ENCODE data around the gene PDCD6IP.

The PDCD6IP gene

DNA sequence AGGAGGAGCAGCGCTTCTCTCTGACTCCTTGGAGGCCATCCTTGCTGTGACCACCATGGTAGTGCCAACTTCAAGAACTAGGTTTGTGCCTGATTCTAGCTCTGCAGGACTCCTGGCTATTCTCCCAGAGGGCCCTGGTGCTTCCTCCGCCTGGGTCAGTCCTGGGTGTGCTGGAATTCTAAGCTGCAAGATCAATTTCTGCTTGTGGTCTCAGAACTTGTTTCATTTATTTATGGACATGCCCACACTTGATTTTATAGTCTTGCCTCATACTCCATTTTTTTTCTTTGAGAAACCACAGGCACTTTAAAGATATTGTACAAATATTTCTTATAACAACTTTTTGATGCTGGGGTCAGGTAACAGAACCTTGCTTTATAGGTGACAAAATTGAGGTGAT, 87.6 kb downstream of the PDCD6IP start:
- DNase-seq (ENCODE audit: low spot score) (no peak), FAIRE-seq (no peak)

DNA sequence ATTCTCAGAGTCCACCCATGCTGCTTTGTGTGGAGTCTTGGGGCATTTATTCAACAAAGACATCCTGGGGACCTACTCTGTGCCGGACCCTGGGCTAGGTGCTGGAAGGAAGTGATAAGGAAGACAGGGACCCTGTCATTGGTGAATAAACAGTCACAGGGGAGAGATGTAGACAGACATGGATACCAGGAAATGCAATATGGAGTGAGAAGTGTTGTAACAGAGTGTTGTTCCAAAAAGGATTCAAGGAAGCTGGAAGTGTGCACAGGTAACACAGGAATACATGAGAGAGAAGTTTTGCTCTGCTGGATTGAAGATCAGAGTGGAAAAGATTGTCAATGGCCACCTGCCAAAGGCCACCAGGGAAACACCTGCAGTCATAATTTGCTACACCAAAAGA, 89.0 kb downstream of the PDCD6IP start:
- DNase-seq (ENCODE audit: low spot score) (no peak), FAIRE-seq (no peak)

DNA sequence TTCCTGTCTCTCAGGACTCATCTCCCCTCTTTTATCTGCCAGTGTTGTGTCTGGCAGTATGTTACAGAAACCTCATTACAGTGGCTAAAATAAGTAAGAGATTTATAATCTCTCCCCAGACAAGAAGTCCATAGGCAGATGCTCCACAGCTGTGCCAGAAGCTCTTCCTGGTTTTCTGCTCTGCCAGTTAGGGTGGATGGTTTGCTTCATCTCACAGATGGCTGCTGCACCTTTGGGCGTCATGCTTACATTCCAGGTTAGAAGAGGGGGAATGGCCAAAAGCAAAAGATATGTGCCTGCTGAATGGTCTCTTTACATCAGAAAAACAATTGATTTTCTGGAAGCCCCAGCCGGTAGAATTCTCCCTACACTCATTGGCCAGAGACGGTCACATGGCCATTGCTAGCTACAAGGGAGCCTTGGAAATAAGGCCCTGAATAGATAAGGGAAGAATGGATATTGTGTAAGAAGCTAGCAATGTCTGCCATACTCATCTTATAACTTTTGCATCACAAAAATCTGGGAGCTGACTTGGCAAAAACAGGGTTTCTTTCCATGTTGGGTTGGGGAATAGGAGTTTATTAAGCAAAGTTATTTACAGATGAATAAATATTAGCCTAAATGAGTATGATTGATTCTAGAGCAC, 91.1 kb downstream of the PDCD6IP start:
- no peak for DNase-seq (ENCODE audit: low spot score)

DNA sequence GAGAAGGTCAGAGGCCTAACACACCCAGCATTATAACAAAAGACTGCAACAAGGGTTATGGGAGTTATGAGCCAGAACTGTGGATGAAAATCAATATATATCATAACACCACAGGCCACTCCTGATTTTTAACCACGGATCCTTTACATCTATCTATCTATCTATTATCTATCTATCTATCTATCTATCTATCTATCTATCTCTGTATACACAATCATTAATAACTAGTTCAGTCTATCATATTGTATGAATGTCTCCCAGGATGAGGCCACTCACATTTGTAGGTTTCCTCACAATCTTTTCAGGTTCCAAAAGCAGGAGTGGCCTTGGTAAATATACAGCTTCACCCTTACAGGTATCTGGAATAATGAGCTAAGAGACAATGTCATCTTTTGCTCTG, 94.2 kb downstream of the PDCD6IP start:
- FAIRE-seq = no peak
- no peak for DNase-seq (ENCODE audit: low spot score)

More for the DNA sequence above, 91.1 kb downstream of the PDCD6IP start:
- no peak for FAIRE-seq

DNA sequence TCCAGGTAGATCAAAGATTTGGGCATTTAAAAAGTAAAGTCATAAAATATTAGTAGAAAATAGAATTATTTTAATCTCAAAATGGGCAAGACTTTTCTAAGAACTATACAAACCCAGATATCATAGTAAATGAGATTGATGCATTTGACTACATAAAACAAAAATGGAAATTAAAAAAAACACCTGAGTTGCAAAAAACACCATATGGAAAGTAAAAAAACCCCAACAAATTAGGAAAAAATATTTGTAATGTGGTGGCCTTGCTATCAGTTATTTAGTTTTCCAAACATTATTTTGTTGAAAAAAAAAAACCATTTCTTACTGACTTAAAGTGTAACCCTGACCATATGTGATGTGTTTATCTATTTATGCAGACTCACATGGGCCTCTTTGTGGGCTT, 97.2 kb downstream of the PDCD6IP start:
- DNase-seq (ENCODE audit: low spot score) (no peak), FAIRE-seq (no peak)

DNA sequence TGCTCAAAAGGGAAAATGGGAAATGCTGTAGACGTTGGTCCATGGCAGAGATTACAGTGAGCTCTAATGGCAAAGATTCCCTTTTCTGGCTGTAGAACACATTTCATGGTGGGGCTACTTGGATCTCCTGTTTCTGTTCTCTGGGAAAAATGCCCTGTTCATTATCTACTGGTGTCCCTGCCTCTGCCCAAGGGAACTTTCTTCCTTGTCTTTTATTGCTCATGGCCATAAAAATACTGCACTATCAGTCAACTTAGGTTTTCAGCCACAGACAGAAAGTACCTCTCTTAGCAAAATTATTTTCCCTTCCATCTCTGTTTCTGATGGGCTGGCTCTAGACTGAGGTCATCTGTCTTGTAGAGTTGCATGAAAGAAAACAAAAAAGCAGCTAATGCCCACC, 98.9 kb downstream of the PDCD6IP start:
- FAIRE-seq (no peak), DNase-seq (ENCODE audit: low spot score) (no peak)

DNA sequence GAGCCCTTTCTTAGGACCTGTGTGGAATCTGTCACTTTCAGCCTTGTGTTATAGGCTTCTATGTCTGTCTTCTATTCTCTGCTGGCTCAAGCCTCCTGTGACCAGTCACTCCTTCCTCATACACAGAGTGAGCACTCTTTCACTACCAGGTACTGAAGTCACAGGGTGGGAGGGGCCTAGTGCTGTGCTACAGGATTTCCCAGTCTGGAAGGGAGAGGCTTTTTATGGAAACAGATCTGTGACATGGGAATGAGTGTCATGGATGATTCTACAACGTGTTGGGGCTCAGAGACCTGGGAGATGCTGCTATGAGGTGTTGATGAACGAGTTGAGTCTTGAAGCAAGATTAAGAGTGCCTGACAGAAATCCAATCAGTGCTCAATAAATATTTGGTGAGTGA, 100.5 kb downstream of the PDCD6IP start:
- DNase-seq (ENCODE audit: low spot score) = no peak
- FAIRE-seq = no peak

DNA sequence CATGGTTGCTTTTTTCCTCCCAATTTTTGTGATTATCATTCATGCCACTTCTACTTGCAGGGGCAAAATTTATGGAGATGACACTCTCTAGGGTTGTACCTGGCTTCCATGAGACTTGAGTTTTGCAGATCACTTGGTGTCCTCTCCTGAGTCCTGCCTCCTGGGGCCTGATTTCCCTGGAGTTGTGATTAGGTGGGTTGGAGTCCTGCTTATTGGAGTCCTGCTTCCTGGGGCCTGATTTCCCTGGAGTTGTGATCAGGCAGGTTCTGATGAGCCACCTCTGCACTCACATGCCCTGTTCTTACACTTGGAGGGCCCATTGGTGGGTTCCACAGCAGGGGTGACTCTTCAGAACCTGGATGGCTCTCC, 102.0 kb downstream of the PDCD6IP start:
- FAIRE-seq (no peak), DNase-seq (ENCODE audit: low spot score) (no peak)

DNA sequence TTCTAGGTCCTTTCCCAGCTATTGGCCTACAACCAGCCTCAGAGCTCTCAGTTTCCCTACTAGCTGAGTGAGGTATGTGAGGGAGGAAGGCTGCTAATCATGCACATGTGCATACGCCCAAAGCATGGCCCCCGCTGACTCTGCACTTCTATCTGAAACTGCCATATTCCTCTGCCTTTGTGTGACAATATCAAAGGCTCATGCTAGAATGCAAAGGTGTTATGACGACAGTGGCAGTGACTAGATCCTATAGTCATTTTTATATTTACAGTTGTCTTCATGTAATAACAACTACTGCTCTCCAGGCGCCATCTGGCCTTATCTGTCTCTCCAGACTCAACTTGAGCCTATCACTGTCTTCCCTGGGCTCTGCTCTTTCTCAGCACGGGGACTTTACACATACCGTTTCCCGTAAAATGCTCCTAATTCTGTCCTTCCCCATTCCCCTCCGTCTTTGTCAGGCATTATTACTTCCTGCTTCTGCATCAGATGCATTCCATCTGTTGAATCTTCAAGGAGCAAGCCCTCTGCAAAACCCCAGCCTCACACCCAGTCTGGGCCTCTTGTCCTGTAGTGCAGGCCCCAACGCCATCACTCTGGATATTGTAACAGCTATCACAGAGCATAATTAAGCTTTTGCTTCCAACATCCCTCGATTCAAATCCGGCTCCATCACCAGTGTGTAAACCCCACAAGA, 102.5 kb downstream of the PDCD6IP start:
- DNase-seq (ENCODE audit: low spot score) = no peak
- FAIRE-seq = no peak

DNA sequence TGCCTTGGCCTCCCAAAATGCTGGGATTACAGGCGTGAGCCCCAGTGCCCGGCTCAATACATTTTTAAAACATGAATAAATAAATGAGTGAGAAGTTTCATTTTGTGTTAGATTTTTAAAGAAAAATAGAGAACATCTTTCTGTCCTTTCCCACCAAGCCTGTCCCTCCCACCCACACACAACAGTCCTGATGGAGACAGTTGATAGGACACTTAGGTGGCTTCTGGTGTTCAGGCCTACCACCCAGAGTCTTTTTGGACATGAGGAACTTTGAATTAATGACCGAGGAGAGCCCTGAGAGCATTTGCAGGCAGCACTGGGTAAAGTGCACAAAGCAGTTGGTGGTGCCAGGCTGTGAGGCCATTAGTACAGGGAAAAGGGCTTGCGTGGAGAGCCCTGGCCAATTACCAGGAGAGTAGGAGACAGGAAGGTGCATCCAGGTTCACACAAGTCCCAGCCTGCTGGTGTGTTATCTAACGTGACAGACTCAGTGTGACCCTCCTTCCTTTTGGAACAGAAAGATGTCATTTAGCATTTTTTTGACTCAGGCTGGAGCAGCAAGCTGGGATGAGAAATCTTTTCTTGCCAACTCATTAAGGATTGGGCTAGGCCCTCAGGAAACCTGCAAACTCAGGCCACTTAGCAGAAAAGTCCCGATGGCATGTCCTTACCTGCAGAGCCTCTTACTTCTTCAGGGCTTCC, 103.6 kb downstream of the PDCD6IP start:
- DNase-seq (ENCODE audit: low spot score) = no peak
- FAIRE-seq = no peak

DNA sequence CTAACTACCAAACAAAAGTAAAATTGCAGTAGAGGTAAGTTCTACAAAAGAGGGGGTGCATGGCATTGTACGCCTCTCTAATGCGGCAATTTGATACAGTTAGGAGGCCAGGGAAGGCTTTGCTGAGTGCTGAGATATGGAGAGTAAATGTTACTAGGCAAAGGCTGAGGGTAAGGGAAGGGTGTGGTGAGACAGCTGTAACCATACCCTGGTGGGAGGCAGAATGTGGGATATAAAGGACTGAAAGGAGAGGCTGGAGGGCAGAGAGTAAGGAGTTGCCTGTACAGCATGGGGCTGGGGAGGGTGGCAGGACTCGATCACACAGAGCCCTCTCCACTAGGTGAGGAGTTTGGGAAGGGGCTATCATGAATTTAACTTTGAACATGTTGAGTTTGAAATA, 106.3 kb downstream of the PDCD6IP start:
- FAIRE-seq (no peak), DNase-seq (ENCODE audit: low spot score) (no peak)

DNA sequence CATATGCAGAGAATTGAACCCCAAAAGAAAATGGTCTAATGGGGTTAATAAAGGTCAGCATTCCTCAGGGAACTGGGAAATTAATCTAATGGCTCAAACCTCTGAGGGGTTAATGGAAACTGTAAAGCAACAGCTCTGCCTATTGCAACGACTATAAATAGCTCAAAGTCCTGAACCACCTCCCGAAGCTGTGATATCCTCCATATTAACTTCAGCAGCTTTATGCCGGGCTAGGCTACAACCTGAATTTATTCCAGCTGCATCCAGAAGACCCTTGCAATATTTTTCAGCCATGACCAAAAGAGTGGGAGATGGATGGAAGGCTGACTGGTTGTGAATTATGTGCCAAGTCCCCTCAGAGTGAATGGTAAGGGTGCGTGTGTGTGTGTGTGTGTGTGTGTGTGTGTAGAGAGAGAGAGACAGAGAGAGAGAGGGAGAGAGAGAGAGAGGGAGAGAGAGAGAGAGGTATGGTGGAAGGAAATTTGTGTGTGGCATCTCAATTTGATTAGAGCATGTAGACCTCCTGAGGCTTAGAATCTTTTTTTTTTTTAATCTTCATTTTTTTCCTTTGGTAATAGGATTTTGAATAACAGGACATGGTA, 109.9 kb downstream of the PDCD6IP start:
- FAIRE-seq = no peak
- no peak for DNase-seq (ENCODE audit: low spot score)

DNA sequence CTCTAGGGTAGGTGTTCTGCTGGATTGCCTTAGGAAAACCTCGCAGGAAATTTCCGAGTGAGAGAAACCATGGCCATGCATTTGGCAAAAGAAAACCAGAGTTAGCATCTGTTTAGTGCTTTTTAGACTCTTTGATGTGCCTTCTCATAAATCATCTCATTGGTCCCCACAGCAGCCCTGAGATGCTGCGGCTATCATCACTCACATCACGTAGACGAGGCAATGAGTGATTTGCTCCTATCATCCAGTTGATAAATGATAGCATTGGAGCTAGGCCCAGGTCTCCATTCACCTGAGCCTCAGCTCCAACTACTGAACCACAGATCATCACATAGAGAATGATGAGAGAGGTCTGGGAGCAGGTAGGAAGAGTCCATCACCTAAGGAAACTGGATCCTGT, 111.1 kb downstream of the PDCD6IP start:
- FAIRE-seq = no peak
- no peak for DNase-seq (ENCODE audit: low spot score)

DNA sequence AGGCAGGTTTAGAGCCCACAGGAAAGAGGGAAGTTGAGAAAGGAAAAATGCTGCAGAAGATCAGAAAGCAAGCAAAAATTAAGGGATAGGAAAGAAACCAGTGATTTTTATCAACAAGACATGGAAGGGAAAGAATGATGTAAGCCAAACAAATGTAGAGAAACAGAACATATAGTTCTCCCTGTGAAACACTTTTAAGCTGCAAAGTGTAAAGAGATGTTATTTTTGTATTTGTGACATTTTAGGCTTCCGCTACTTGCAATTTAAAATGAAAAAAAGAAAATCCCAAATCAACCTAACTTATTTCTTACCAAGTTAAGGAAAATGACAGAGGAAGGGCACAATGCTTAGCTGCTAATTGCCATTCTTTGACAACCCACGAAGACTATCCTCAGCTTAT, 111.6 kb downstream of the PDCD6IP start:
- FAIRE-seq (no peak), DNase-seq (ENCODE audit: low spot score) (no peak)

DNA sequence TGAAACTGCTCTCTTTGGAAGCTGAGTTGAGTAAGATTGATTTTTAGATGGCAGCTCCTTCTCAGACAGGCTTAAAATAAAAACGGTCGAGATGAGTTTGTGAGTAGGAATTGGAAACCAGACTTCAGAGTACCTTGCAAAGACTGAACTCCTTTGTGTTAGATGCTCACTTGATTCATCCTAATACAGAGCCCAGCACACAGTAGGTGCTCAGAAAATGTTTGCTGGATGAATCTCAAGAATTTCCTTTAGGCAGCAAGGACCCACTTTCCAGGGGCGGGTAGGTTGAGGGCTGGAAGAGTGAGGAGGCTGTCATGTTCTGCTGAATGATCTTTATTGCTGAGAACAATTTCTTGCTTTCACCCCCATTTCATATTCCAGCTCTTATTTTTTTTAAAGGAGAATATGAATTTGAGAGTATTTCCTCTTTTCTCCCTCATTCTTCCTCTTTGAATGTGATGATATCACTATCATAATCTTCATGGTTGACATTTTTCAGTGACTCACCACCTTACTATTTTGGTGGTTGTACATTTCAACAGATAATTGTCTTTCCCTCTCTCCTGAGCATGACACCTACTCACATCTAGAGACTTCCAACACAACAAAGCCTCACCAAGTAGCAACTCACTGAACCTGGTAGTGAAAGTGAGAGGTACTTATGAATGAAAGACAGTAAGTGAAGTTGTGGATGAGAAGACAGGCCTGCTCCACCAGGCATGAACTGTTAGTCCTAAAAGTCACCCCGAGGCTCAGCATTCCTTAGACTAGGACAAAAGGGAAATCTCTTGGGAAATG, 113.3 kb downstream of the PDCD6IP start:
- FAIRE-seq = peak; percentile 81
- DNase-seq (ENCODE audit: low spot score) = peak; percentile 84

DNA sequence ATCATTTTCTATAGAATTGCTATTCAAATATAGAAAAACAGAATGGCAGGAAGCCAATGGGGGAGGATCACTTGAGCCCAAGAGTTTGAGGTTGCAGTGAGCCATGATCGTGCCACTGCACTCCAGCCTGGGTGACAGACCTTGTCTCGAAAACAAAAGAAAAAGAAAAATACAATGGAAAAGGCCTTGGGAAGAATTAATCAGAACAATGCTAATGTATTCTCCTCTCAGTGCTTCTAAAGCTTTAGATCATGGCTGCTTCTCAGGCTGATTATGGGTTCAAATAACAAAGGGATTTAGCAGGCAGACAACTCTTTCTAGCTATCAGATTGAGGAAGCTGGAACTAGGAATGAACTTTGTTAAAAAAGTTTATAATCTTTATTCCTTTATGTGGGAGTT, 115.8 kb downstream of the PDCD6IP start:
- FAIRE-seq = no peak
- no peak for DNase-seq (ENCODE audit: low spot score)

DNA sequence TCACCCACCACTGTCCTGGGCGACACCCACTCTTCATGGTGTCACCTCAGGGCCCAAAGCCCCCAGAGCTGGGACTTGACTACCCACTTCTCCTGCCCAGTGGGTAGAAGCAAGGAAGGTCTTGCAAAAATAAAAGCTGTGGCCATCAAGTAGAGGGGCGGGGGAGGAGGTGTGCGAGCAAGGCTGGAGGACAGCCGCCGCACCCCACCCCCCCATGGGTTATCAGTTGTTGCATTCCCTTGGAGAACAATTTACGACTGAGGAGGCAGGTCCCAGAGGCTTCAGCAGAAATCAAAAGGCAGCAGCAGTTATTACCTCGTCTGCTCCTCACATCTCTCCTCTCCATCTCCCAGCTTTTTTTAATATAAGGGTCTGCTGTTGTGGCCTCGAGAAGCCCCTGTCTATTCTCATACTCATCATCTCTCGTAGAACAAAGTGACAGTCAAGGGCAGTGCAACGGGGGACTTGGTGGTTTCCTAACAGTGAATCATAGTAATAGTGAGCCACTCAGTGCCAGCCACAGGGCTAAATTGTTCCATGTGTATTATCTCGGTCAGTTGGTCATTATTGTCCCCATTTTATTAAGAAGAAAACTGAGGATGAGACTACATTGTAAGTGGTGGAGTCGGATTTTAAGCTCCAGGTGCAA, 116.4 kb downstream of the PDCD6IP start:
- DNase-seq (ENCODE audit: low spot score) (no peak), FAIRE-seq (no peak)

DNA sequence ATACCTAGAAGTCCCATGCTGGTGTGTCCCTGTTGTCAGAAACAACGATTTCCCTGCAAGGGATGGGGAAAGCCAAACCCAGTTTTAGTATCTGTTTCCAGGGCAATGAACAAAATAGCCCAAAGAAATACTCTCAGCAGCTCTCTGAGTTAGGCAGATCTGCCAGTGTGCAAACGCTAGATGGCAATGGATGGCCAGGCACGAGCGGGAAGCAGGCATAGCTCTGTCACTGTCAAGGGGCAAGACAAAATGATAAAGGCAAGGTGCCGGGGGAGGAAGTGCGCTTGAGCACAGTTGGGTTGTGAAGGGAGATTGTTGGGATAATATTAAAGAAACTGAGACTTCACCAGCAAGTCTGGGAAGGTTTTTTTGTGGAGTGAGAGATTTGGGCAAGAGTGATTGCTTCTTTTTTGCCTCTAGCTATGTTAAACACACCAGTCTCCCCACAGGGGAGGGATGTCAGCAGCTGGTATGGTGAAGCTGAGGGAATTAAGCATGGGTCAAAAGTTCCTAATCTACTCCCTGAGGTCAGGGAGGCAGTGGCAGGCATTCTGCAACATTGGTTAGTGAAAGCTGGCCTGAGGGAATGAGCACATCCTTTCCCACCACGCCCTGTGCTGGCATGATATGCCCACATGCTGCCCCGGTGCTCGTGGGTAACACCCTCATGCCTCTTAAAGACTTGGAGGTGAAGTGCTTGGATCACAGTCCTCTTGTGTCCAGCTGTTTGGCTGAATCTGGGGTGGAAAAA, 117.5 kb downstream of the PDCD6IP start:
- DNase-seq (ENCODE audit: low spot score) (no peak), FAIRE-seq (no peak)

DNA sequence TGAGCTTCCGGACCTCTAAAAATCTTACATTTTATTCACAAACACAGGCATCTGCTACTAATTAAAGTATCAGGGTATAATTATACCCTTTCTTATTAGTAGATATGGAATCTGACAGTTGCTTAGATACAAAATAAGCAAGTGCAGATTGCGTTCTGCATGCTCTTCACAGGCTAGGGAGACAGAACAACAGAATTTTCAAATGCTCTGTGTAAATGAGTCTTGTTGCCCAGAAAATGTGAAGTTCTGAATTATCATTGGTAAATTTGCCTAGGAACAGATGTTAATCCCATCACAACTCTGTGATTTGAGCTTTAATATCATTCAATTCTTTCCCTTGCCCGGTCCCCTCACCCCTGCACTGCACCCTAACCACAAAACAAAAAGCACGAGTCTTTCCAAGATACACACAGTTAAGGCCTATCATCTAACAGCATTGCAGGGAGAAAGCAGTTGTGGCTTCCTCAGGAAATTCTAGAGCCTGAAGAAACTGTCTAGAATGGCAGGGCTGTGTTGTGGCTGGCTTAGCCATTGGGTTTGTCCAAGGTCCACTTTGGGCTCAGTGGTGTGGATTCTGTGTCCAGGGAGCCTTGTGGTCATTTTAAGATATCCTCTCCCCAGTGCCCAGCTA, 119.8 kb downstream of the PDCD6IP start:
- FAIRE-seq = no peak
- no peak for DNase-seq (ENCODE audit: low spot score)

All from RCC 7860 (cell line).